CD4-positive, CD25-positive, alpha-beta regulatory T cell (primary cell): ENCODE data around the gene AGAP5. TPM values are rescaled to one million over a fixed set of nuclear protein-coding genes. Genes with fewer than 3 reads are reported as not detected.
A peak's percentile ranks its signal among the peaks of the same experiment; 100 is the strongest.
"Not testable (repeated sequence)": the region's sequence is repeated elsewhere in the genome, so short reads cannot be mapped to it uniquely, and the experiment has no call there.

Experiments used
- ATAC-seq, 2 donors: fragments of 150-1000 bp; cut with Tn5 transposase; one replicate each; pipeline ENCODE4 v1.10.0; 2021; ENCODE audit warnings: low read depth in 2 of 2, moderate number of reproducible peaks in 2 of 2, moderate library complexity in 1 of 2
- DNase-seq, 3 donors: peaks; one replicate each; pipeline versions ENCODE4 v3.0.0 to v3.0.0-alpha.2; 2012 to 2022; ENCODE audit warnings: mixed read lengths in 1 of 3
- H3K27ac ChIP-seq: one replicate; pipeline ENCODE4 v1.7.0; 2013; ENCODE audit warnings: mild to moderate bottlenecking, low read length; ENCODE audit not compliant: insufficient read depth, poor library complexity, severe bottlenecking
- H3K27me3 ChIP-seq: one replicate; pipeline ENCODE4 v1.7.0; 2013; ENCODE audit warnings: low read length; ENCODE audit not compliant: control insufficient read depth, insufficient read depth
- H3K36me3 ChIP-seq: one replicate; pipeline ENCODE4 v1.7.0; 2013; ENCODE audit warnings: mild to moderate bottlenecking, low read length, moderate library complexity; ENCODE audit not compliant: control insufficient read depth, insufficient read depth
- H3K4me1 ChIP-seq: 2 replicates; pipeline ENCODE4 v1.7.0; 2013; ENCODE audit warnings: mild to moderate bottlenecking, low read length; ENCODE audit not compliant: insufficient read depth, control insufficient read depth, poor library complexity, severe bottlenecking
- H3K4me3 ChIP-seq: one replicate; pipeline ENCODE4 v1.7.0; 2013; ENCODE audit warnings: low read depth, mild to moderate bottlenecking, low read length, moderate library complexity
- H3K9me3 ChIP-seq, 2 experiments: 1 replicate in 1 of 2; 2 replicates in 1 of 2; pipeline ENCODE4 v1.7.0; 2013; ENCODE audit warnings: low read length in 2 of 2, mild to moderate bottlenecking in 1 of 2, moderate library complexity in 1 of 2; ENCODE audit not compliant: control insufficient read depth in 2 of 2
- H3K27ac Mint-ChIP-seq, 3 donors: one replicate each; pipeline ENCODE4 v1.8.0; 2020 to 2022; ENCODE audit warnings: mild to moderate bottlenecking in 3 of 3, mixed read lengths in 3 of 3, moderate library complexity in 2 of 3
- H3K27me3 Mint-ChIP-seq: one replicate; pipeline ENCODE4 v1.8.0; 2022; ENCODE audit warnings: mild to moderate bottlenecking, mixed read lengths
- H3K36me3 Mint-ChIP-seq: one replicate; pipeline ENCODE4 v1.8.0; 2020; ENCODE audit warnings: mixed read lengths
- H3K4me1 Mint-ChIP-seq, 4 donors: one replicate each; pipeline ENCODE4 v1.8.0; 2020 to 2022; ENCODE audit warnings: mixed read lengths in 4 of 4, mild to moderate bottlenecking in 1 of 4
- H3K4me3 Mint-ChIP-seq, 4 donors: one replicate each; pipeline ENCODE4 v1.8.0; 2020 to 2022; ENCODE audit warnings: mild to moderate bottlenecking in 4 of 4, mixed read lengths in 4 of 4, moderate library complexity in 3 of 4
- H3K9me3 Mint-ChIP-seq, 7 donors: one replicate each; pipeline ENCODE4 v1.8.0; 2020 to 2022; ENCODE audit warnings: mixed read lengths in 7 of 7, mild to moderate bottlenecking in 3 of 7, moderate library complexity in 2 of 7
- polyA plus RNA-seq, 4 donors: library from polyadenylated mRNA; unstranded; fragments of 300-500 nt; fragmentation: Illumina TruSeq; gene quantifications; one replicate each; pipeline ENCODE4 v1.2.3, GENCODE V29; 2021
- total RNA-seq: library from RNA; stranded (reverse); gene quantifications from one replicate; pipeline ENCODE4 v1.2.3, GENCODE V29; 2022

Gene AGAP5
- total RNA-seq: 9.8 TPM
- polyA plus RNA-seq: under 1 TPM in 2 of 4 donors, not detected in 2; 0.07 to 0.18 TPM

DNA sequence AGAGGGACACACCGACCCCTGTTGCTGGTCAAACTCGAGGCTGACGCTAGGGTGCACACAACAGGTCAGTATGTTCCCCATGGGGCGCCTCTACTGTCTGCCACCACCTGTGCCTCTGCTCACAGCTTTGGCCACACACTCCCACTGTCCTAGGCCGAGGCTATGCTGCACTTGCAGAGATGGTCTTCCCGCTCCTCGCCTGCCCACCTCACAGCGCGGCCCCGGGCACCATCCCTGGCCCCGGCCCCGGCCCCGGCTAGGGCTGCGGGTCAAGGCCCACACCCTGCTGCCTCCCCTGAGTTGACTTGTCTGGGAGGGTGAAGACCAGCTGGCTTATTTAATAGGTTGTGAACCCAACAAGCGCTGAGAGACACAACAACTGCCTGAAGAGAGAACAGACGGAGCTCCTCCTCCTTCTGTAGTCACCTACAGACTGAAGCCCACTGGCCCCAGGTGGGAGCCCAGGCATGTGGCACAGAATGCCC lies at the start of gene AGAP5:
Gene AGAP5, minus strand, starts transcription at position 435 of the 485 bp plus-strand sequence. Its CDS starts 354 bp downstream, at position 81.
- DNase-seq, ATAC-seq, H3K36me3 ChIP-seq, H3K27me3 ChIP-seq, H3K27ac ChIP-seq, H3K4me1 Mint-ChIP-seq, H3K4me3 ChIP-seq, H3K27ac Mint-ChIP-seq, H3K4me3 Mint-ChIP-seq, H3K36me3 Mint-ChIP-seq, H3K4me1 ChIP-seq, H3K27me3 Mint-ChIP-seq, H3K9me3 Mint-ChIP-seq, H3K9me3 ChIP-seq: not testable (repeated sequence)

DNA sequence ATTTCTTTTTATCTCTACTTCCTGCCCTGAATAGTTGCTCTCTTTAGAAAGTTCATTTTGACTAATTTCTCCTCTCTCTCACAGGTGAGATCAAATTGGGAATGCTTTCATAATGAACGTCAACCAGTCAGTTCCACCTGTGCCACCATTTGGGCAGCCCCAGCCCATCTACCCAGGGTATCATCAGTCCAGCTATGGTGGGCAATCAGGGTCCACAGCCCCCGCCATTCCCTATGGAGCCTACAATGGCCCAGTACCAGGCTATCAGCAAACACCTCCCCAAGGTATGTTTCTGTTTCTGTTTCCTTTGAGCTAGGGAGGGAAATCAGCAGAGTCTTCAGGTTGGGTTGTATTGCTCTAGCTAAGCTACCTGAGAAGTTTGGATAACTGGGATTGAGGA lies 48.8 kb upstream of the AGAP5 start:
- Mint-ChIP-seq H3K4me3 (peak overlapping the region; percentile 71 to 83 (median 74)), H3K36me3 (peaks cover 21% of the 10 kb centered on the region), H3K27ac (peak overlapping the region in 2 of 3 donors; percentile 65 to 68), H3K9me3 (peaks cover 0 to 2% (median 0%) of the 10 kb centered on the region in 7 donors), H3K4me1 (peaks cover 12 to 62% (median 49%) of the 10 kb centered on the region in 4 donors), H3K27me3 (no peaks in the 10 kb centered on the region)
- H3K27me3 ChIP-seq: no peaks in the 10 kb centered on the region
- DNase-seq (no peak), ATAC-seq (no peak)
- no peak overlapping the region for H3K27ac ChIP-seq
- no peaks in the 10 kb centered on the region for H3K9me3 ChIP-seq
- peaks cover 37% of the 10 kb centered on the region for H3K4me1 ChIP-seq
- H3K36me3 ChIP-seq: peaks cover 30% of the 10 kb centered on the region
- H3K4me3 ChIP-seq: peak overlapping the region; percentile 32

DNA sequence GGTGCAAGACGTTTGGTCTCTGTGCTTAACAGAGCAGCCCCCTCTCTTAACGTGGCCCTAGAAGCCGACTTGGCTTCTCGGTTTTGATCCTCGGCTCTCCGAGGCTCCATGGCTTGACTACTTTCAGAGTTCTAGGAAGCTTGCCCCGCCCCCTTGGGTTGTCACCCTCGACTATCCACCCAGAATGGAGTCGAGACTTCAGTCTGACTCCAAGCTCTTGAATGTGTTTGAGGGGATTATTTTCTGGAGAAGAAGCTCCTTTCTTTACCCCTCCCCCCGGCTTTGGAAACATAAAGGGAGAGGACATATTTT lies 46.7 kb upstream of the AGAP5 start:
- Mint-ChIP-seq H3K27ac (peak overlapping the region; percentile 99 to 100 (median 100)), H3K9me3 (peaks cover 0 to 2% (median 0%) of the 10 kb centered on the region in 7 donors), H3K36me3 (peaks cover 7% of the 10 kb centered on the region), H3K4me1 (peaks cover 12 to 46% (median 33%) of the 10 kb centered on the region in 4 donors), H3K4me3 (peak overlapping the region; percentile 96 to 100 (median 100)), H3K27me3 (no peaks in the 10 kb centered on the region)
- H3K4me1 ChIP-seq: peaks cover 37% of the 10 kb centered on the region
- H3K27me3 ChIP-seq: no peaks in the 10 kb centered on the region
- H3K9me3 ChIP-seq: no peaks in the 10 kb centered on the region
- ATAC-seq: no peak
- DNase-seq: peak in 2 of 3 donors; percentile 30 to 66
- H3K36me3 ChIP-seq: peaks cover 11% of the 10 kb centered on the region
- peak overlapping the region; percentile 96 for H3K4me3 ChIP-seq
- peak overlapping the region; percentile 98 for H3K27ac ChIP-seq

GRCh38 chr10:73743905-73744663 lies 46.2 kb upstream of the AGAP5 start, which contains the start of gene SEC24C:
SEC24C (plus strand) TSS chr10:73744372; CDS start chr10:73746833, 2,461 bp downstream.
- H3K4me3 ChIP-seq: peak within 1 kb of the TSS; percentile 96
- peak within 1 kb of the TSS; percentile 99 to 100 (median 100) for H3K27ac Mint-ChIP-seq
- DNase-seq (peak; percentile 92 to 98 (median 95)), ATAC-seq (peak; percentile 90 to 91)
- peaks cover 35% of the 10 kb centered on the region for H3K4me1 ChIP-seq
- H3K9me3 ChIP-seq: no peaks in the 10 kb centered on the region
- H3K36me3 ChIP-seq: peaks cover 8% of the 10 kb centered on the region
- H3K4me3 Mint-ChIP-seq: peak within 1 kb of the TSS; percentile 96 to 100 (median 100)
- peaks cover 10 to 41% (median 30%) of the 10 kb centered on the region in 4 donors for H3K4me1 Mint-ChIP-seq
- peaks cover 3% of the 10 kb centered on the region for H3K36me3 Mint-ChIP-seq
- peak within 1 kb of the TSS; percentile 98 for H3K27ac ChIP-seq
- peaks cover 0 to 2% (median 0%) of the 10 kb centered on the region in 7 donors for H3K9me3 Mint-ChIP-seq
- H3K27me3 ChIP-seq: no peaks in the 10 kb centered on the region
- H3K27me3 Mint-ChIP-seq: no peaks in the 10 kb centered on the region

- ATAC-seq: no peak
These were observed 45.5 kb upstream of the AGAP5 start for GRCh38 chr10:73743327-73743904.

DNA sequence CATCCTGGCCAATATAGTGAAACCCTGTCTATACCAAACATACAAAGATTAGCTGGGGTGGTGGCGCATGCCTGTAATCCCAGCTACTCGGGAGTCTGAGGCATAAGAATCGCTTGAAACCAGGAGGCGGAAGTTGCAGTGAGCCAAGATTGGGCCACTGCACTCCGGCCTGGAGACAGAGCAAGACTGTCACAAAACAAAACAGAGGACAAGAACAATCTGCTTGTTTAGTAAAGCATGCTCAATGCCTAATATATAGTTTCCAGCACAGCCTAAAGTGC lies 44.5 kb upstream of the AGAP5 start:
- Mint-ChIP-seq H3K27me3 (no peaks in the 10 kb centered on the region), H3K27ac (peak overlapping the region; percentile 31 to 99 (median 38)), H3K4me3 (peak overlapping the region in 3 of 4 donors; percentile 96 to 100 (median 100)), H3K4me1 (peaks cover 7 to 37% (median 26%) of the 10 kb centered on the region in 4 donors), H3K9me3 (peaks cover 0 to 2% (median 0%) of the 10 kb centered on the region in 7 donors), H3K36me3 (no peaks in the 10 kb centered on the region)
- Histone ChIP-seq H3K4me1 (peaks cover 30% of the 10 kb centered on the region), H3K4me3 (no peak overlapping the region), H3K36me3 (peaks cover 8% of the 10 kb centered on the region), H3K27me3 (no peaks in the 10 kb centered on the region), H3K27ac (no peak overlapping the region), H3K9me3 (no peaks in the 10 kb centered on the region)
- ATAC-seq (no peak), DNase-seq (no peak)

More at GRCh38 chr10:73743327-73743904, 45.5 kb upstream of the AGAP5 start:
- Histone ChIP-seq H3K27me3 (no peaks in the 10 kb centered on the region), H3K4me1 (peaks cover 30% of the 10 kb centered on the region), H3K9me3 (no peaks in the 10 kb centered on the region), H3K27ac (peak overlapping the region; percentile 98), H3K36me3 (peaks cover 5% of the 10 kb centered on the region), H3K4me3 (peak overlapping the region; percentile 96)
- Mint-ChIP-seq H3K9me3 (peaks cover 0 to 2% (median 0%) of the 10 kb centered on the region in 7 donors), H3K27ac (peak overlapping the region; percentile 99 to 100 (median 100)), H3K4me1 (peaks cover 7 to 37% (median 26%) of the 10 kb centered on the region in 4 donors), H3K4me3 (peak overlapping the region; percentile 96 to 100 (median 100)), H3K27me3 (no peaks in the 10 kb centered on the region), H3K36me3 (no peaks in the 10 kb centered on the region)
- peak in 1 of 3 donors; percentile 16 for DNase-seq

DNA sequence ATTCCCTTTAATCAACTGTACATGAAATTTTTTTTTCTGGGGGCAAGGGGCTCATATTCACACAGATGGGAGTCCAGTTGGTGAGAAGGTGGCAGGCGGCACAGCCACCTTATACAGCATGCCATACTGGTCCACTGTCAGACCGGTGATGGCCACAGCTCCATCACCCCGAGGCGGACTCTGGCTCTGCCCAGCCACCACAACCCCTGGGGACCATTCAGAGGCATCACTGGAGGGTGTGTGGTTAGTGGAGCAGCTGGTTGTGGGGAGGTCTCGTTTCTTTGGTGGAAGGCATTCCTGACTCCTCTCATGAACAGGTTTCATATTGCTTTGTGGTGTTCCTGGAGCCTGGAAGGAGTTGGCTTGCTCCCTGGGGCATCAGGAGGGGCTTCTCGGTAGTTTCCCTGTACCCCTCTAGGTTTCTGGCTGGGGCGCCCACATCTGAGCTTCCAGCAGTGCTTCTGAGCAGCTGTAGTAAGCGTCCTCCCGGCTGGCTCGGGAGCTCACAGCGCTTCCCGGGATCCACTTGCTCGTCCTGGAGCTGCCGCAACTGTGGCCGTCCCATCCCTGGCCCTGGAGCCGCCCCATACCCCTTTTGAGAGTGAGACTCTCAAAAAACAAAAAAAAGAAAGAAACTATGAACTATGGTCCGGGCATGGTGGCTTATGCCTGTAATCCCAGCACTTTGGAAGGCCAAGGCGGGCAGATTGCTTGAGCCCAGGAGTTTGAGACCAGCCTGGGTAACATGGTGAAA lies 42.8 kb upstream of the AGAP5 start:
- not testable (repeated sequence) for H3K9me3 Mint-ChIP-seq, ATAC-seq, H3K4me3 ChIP-seq, H3K27me3 Mint-ChIP-seq, DNase-seq, H3K27ac ChIP-seq, H3K27ac Mint-ChIP-seq, H3K9me3 ChIP-seq, H3K27me3 ChIP-seq, H3K36me3 ChIP-seq, H3K36me3 Mint-ChIP-seq
- H3K4me1 ChIP-seq: peaks cover 19% of the 10 kb centered on the region
- Mint-ChIP-seq H3K4me1 (peaks cover 7 to 25% (median 18%) of the 10 kb centered on the region in 4 donors), H3K4me3 (peak overlapping the region in 1 of 4 donors; percentile 51)
